GM21526 (cell line): ENCODE data around the gene VSIG8.

Source experiments
- ATAC-seq: cut with Tn5 transposase; IDR thresholded peaks from one replicate; pipeline ENCODE4 v1.9.1; 2021; ENCODE audit warnings: moderate library complexity; ENCODE audit not compliant: unreplicated experiment, low FRiP score

VSIG8 gene

GRCh38 chr1:159860456-159860855, 2.0 kb downstream of the VSIG8 start:
- ATAC-seq = no peak

DNA sequence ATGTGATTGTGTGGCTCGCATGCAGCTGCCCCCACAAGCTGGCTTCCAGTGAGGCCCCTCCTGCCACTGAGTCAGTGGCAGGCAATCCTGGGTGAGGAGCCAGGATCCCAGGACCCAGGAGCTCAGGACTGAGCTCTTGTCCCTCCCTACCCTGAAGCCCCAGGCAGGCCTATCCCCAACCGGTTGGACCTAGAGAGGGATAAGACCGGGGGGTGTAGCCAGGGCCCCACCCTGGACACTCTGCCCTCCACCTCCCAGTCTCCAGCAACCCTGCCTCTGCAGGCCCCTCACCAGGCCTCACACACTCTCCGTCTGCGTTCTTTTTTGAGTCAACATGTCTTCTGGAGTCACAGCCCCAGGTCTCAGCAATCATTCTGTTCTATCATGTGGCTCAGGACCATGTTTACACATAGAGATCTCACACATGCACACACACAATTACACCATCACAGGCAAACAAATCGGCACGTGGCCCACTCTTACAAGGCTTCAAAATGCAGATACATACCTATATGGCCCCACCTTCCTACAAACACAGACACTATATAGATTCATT, 2.6 kb downstream of the VSIG8 start:
- no peak for ATAC-seq

DNA sequence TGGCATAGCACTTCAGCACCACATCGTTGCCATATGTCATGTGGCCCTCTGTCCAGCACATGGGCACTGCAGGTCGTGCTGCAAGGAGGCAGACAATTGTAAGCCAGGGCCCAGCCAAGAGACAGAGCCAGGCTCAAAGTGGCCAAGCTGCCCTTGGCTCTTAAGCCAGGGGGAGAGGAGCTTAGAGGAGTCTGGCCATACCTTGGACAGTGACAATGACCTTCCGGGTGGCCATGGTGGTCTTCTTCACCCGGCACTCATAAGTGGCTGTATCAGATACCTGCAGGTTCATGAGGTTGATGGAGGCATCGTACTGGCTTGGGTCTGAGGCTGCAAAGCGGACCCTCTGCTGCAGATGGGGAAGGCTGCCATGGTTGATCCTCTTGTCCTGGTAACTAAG, 4.6 kb downstream of the VSIG8 start:
- ATAC-seq = no peak

DNA sequence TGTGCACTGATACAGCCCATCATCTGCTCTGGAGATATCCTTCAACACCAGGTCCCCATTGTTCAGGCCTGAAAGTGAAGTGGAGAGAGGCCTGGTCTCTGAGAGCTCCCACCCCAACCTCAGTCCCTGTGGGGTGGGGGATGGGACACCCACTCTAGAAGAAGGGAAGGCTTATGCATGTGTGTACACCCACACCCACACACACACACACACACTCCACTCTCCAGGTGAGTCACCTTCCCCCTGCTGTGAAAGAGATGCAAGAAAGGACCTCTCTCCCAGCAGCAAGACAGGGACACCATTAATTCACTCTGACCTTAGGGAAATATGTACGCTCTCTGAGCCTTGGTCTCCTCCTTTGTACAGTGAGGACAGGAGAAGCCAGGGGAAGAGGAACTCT, 5.9 kb downstream of the VSIG8 start:
- no peak for ATAC-seq

- no peak for ATAC-seq
Observed at GRCh38 chr1:159855709-159856108, 6.7 kb downstream of the VSIG8 start.

DNA sequence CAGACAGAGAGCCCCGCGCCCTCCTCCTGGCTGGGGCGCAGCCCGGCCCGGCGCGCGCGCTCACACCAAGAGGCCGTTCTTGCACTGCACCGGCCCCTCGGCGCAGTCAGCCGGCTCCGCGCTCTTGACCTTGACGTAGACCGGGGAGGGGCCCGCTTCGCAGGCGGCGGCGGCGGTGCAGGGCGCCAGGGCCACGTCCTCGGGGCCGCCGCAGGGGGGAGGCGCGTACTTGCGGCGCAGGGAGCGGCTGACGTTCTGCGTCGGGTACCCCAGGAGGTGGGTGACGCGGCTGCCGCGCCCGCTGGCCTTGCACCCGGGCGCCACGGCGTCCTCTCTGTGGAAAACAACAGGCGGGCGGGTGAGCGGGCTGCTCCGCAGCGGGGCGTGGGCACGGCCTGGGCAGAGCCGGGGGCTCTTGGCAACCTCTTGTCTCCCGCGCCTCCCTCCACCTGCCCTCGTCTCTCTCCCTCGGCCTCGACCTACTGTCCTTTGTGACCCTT, 7.7 kb downstream of the VSIG8 start:
- ATAC-seq = peak; percentile 68

GRCh38 chr1:159854116-159854692, 8.3 kb downstream of the VSIG8 start:
- ATAC-seq = no peak

DNA sequence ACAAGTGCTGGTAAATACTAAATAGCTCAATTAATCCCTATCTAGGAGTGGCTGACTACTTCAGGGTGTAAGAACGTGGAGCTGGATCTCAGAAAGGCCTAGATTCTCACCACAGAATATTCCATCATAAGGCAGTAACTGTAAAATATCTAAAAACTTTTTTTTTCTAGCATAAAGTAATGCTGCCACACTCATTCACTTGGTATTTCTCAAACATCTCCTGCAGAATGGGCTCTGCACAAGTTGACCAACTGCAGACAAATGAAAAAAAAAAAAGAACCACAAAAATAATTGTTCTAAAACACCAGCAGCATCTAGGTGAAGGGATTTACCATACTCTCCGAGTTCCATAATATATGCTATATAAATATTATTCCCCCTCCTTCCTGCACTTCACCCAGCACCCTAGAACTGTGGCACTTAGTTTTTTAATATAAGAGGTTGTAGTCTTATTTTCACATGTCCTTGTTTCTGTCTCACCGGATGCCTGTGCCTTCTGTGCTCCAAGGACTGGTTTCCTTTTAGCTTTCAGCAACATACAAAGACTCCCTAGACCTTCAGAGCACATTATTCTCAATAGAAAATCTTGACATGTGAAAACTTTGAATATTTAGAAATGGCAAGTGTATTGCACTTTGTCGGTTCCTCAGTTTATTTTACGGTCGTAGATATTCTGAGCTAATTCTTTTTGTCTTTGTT, 8.9 kb downstream of the VSIG8 start:
- no peak for ATAC-seq

DNA sequence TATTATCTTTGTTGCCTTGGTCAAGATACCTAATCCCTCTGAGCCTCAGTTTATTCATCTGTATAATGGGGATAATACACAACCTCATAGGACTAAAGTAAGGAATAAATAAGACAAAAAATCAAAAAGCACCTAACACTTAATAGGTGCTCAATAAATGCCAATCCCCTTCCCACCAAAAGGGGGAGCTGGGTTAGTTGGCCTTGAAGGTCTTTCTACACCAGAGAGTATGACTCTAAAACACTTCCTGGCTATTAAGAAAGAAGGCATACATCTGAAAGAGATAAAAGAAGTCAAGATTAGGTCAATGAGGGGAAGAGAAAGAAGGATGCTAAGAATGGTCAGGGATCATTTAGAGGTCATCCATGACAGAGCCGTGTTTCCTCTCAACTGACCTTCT, 11.1 kb downstream of the VSIG8 start:
- ATAC-seq = no peak

DNA sequence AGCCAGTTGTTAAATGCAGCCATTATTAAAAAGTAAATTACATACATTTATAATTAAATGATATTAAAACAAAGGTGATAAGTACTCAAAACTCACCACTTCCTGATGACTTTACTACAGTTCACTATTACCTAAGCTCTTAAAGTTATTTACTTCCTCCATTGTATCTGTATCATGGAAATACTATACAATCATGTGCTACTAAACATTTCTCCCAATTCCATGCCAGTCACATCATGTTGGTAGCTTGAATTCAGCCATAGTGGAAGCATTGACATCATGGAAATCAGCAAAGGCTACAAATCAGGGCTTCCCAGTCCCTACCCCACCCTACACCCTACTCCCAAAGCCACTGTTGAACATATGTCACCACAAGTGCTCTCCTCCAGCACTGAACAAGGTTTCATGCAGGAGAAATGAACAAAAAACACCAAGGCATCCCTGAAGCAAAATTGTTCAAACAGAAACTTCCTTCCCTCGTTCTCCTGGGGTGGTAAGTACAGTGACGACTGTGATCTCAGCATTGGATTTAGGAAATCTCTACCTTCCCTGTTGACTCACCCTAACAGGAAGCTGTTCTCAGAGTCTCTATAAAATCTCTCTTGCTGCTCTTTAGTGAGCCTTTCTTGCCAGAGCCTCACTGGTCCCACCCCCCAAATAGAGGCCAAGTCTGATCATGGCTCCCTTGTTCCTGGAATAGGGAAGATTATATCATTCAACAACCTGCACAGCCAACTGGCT, 12.7 kb downstream of the VSIG8 start:
- no peak for ATAC-seq

DNA sequence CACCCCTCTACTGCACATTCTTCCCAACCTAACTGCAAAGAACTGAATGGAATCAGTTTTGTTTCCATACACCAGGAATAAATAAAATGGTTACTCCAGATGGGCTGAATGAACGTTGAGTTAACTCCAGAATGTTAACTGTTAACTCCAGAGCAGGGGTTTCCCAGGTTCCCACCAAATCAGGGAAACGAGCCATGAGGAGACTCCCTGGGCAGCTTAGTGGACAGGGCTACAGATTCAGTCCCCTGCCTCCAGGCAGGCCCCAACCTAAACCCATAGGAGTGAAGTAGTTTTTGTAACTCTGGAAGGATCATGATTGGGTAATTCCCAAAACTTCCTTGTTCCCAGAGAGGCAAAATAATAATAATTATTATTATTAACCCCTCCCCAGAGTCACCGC, 14.1 kb downstream of the VSIG8 start:
- ATAC-seq = no peak

DNA sequence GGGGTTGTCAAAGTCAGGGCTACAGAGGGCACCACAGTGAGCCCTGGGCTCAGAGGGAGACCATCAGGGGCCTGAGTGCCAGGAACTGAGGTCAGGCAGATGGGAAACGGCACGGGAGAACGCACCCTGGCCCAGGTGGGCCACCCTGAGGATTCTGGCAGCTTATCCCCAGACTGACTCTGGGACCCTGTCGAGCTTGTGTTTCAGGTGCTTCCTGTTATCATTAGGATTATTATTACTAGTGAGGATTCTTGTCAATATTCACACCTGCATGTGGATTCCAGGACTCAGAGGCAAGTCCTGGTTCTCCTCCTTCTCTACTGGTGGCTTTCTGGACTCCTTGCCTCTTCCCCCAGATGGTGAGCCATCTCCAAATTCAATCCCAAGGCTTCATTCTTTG, 15.2 kb downstream of the VSIG8 start:
- ATAC-seq = no peak

GRCh38 chr1:159845751-159846629, 16.5 kb downstream of the VSIG8 start:
- ATAC-seq = no peak

DNA sequence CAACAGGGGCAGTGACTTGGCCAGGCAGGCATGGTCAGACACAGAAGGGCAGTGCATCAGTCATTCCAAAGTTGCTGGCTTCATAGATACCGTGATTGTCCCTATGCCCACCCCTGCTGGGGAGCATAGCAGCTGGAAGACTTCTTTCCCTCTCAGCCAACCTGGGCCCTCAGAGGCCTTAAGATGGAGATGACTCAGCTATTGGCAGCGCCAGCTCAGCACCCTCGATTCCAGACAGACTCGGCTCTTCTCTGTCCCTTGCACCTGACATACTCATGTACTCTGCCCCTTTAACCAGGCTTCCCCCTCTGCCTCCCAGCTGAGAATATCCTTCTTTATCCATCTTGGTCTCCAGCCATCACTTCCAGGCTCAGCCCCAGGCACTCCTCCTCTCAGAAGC, 19.0 kb downstream of the VSIG8 start:
- ATAC-seq = no peak

- no peak for ATAC-seq
Observed at GRCh38 chr1:159841749-159842148, 20.7 kb downstream of the VSIG8 start.

DNA sequence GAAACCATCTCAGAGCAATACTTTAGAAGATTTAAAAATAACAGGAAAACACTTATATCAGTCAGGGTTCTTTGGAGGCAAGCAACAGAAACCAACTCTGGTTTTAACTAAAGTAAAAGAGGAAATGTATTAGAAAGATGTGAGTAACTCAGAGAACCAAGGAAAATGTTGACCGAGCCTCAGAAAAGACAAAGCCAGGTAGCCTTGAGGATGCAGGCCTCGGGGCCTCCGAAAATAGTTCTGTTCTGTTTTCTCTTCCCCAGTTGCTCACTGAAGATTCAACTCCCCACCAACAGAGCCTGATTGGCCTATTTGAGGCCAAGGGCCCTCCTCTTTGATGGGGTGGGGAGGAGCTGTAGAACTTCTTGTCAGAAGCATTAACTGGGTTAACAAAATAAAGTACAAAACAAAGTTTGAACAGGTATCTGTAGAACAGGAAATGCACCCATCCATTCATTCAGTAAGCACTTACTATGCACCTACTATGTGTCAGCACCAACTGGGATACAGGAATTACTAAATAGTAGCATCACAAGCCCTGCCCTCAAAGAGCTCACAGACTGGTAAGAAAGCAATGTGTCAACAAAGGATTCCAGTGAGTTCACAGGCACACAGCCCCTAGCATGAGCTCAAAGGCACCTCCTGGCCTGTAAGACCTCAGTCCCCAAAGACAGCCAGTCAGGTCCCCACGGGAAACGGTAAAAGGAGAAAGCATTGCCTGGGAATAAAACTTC, 23.2 kb downstream of the VSIG8 start:
- ATAC-seq = peak; percentile 77

DNA sequence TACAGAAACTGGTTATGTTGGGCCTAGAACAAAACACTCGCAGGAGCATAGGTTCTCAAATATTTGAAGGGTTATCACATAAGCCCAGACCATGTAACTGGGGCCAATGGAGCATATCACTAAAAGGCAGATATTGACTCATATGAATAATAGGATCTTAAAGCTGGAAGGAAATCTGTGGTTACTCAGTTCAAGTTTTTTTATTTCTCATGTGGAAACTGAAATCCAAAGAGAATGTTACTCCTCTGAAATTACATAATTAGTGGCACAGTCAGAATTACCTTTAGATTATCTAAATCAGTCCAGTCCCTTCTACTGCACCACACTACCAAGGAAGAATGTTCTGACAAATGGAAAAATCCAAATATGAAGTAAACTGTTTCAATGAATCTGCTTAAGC, 23.7 kb downstream of the VSIG8 start:
- peak; percentile 48 for ATAC-seq

- ATAC-seq = no peak
Observed at GRCh38 chr1:159835862-159836525, 26.5 kb downstream of the VSIG8 start.

GRCh38 chr1:159835356-159835755, 27.1 kb downstream of the VSIG8 start:
- ATAC-seq = no peak
